Naive thymus-derived CD4-positive, alpha-beta T cell (primary cell): ENCODE results near the gene BIRC6. TPM values are rescaled to one million over a fixed set of nuclear protein-coding genes. Genes with fewer than 3 reads are reported as not detected.

Experiments
- ATAC-seq: fragments of 150-1000 bp; cut with Tn5 transposase; 2 replicates; pipeline ENCODE4 v1.10.0; 2021; ENCODE audit warnings: mild to moderate bottlenecking, moderate library complexity
- CTCF ChIA-PET: fragments of 350-600 bp; sonication (Branson Sonifier 250); formaldehyde crosslinking; loops from one replicate; lab custom pipeline; 2021; ENCODE audit warnings: antibody characterized with exemption; lab: Charles Lee
- POLR2A ChIA-PET: fragments of 350-600 bp; sonication (Branson Sonifier 250); formaldehyde crosslinking; loops from one replicate; lab custom pipeline; 2021; ENCODE audit warnings: antibody characterized with exemption, inconsistent platforms; lab: Charles Lee
- DNase-seq, 9 donors: peaks; one replicate each; pipeline versions ENCODE4 v3.0.0 to v3.0.0-alpha.2; 2020 to 2022; ENCODE audit warnings: mixed read lengths in 1 of 9
- H3K27ac ChIP-seq: one replicate; pipeline ENCODE4 v1.7.0; 2013; ENCODE audit warnings: mild to moderate bottlenecking, low read depth, low read length, moderate library complexity
- H3K27me3 ChIP-seq, 2 donors: one replicate each; pipeline ENCODE4 v1.7.0; 2013; ENCODE audit warnings: low read length in 2 of 2, mild to moderate bottlenecking in 2 of 2, moderate library complexity in 2 of 2; ENCODE audit not compliant: control insufficient read depth in 2 of 2, insufficient read depth in 2 of 2
- H3K36me3 ChIP-seq, 3 experiments: 1 replicate in 2 of 3; 2 replicates in 1 of 3; pipeline ENCODE4 v1.7.0; 2013; ENCODE audit warnings: low read length in 3 of 3, mild to moderate bottlenecking in 3 of 3, moderate library complexity in 1 of 3; ENCODE audit not compliant: insufficient read depth in 3 of 3, control insufficient read depth in 2 of 3
- H3K4me1 ChIP-seq, 2 donors: one replicate each; pipeline ENCODE4 v1.7.0; 2013; ENCODE audit warnings: low read length in 2 of 2, mild to moderate bottlenecking in 2 of 2, moderate library complexity in 1 of 2; ENCODE audit not compliant: control insufficient read depth in 2 of 2, insufficient read depth in 2 of 2
- H3K4me3 ChIP-seq: 2 replicates; pipeline ENCODE4 v1.7.0; 2013; ENCODE audit warnings: mild to moderate bottlenecking, low read length
- H3K9me3 ChIP-seq, 3 experiments: 1 replicate in 2 of 3; 2 replicates in 1 of 3; pipeline ENCODE4 v1.7.0; 2013; ENCODE audit warnings: low read length in 3 of 3; ENCODE audit not compliant: control insufficient read depth in 2 of 3
- H3K27ac Mint-ChIP-seq, 9 donors: one replicate each; pipeline ENCODE4 v1.8.0; 2020 to 2022; ENCODE audit warnings: mixed read lengths in 9 of 9, mild to moderate bottlenecking in 8 of 9, moderate library complexity in 5 of 9, inconsistent platforms in 2 of 9
- H3K27me3 Mint-ChIP-seq, 5 donors: one replicate each; pipeline ENCODE4 v1.8.0; 2021 to 2022; ENCODE audit warnings: mixed read lengths in 5 of 5, mild to moderate bottlenecking in 1 of 5
- H3K36me3 Mint-ChIP-seq, 5 donors: one replicate each; pipeline ENCODE4 v1.8.0; 2020 to 2022; ENCODE audit warnings: mixed read lengths in 5 of 5, mild to moderate bottlenecking in 3 of 5, inconsistent platforms in 1 of 5
- H3K4me1 Mint-ChIP-seq, 7 donors: one replicate each; pipeline ENCODE4 v1.8.0; 2020 to 2022; ENCODE audit warnings: mixed read lengths in 7 of 7, mild to moderate bottlenecking in 3 of 7, inconsistent platforms in 1 of 7
- H3K4me3 Mint-ChIP-seq, 10 donors: one replicate each; pipeline ENCODE4 v1.8.0; 2020 to 2022; ENCODE audit warnings: mild to moderate bottlenecking in 10 of 10, mixed read lengths in 10 of 10, moderate library complexity in 6 of 10, inconsistent platforms in 2 of 10
- H3K9me3 Mint-ChIP-seq, 11 donors: one replicate each; pipeline ENCODE4 v1.8.0; 2020 to 2022; ENCODE audit warnings: mixed read lengths in 11 of 11, mild to moderate bottlenecking in 4 of 11, inconsistent platforms in 1 of 11, moderate library complexity in 1 of 11
- intact Hi-C, 2 donors: fragments of 100-400 bp; cut with micrococcal nuclease; formaldehyde crosslinking; loops; one replicate each; pipeline ENCODE4 v1.15.1; 2023
- microRNA-seq: library from miRNA; unstranded; fragments of <30 nt; microRNA quantifications from one replicate; pipeline ENCODE4 v1.2.0, GENCODE V29; 2022; ENCODE audit warnings: borderline microRNAs expressed
- polyA plus RNA-seq, 2 donors: library from polyadenylated mRNA; unstranded; fragments of 300-500 nt; fragmentation: Illumina TruSeq; gene quantifications; one replicate each; pipeline ENCODE4 v1.2.3, GENCODE V29; 2021
- total RNA-seq, 6 experiments: library from RNA in 5 of 6; stranded (reverse) in 5 of 6; gene quantifications; 1 replicate in 5 of 6; 2 replicates in 1 of 6; pipeline ENCODE4 v1.2.3 and lab custom pipeline; 2021 to 2026

The BIRC6 gene
- total and polyA plus RNA-seq, 7 experiments from 2014 or later = 21.8 to 159 (median 135) TPM

GRCh38 chr2:32668254-32668653, 311.4 kb downstream of the BIRC6 start:
- H3K27me3 Mint-ChIP-seq = no peaks in the 10 kb centered on the region
- no peaks in the 10 kb centered on the region for H3K9me3 Mint-ChIP-seq
- no peaks in the 10 kb centered on the region for H3K9me3 ChIP-seq
- H3K4me3 ChIP-seq = no peak overlapping the region
- peaks cover 0 to 60% (median 38%) of the 10 kb centered on the region in 5 donors for H3K36me3 Mint-ChIP-seq
- no peak overlapping the region for H3K27ac Mint-ChIP-seq
- no peak for ATAC-seq
- DNase-seq = no peak
- no peaks in the 10 kb centered on the region for H3K27me3 ChIP-seq
- no peak overlapping the region for H3K27ac ChIP-seq
- ChIA-PET POLR2A (interaction anchor here (0.6 kb wide), 1 partner anchor 47 kb away, joined by 3 read pairs; no protein-coding TSS in a partner anchor), CTCF (no interaction called here)
- no peaks in the 10 kb centered on the region for H3K4me1 ChIP-seq
- intact Hi-C loops = no loop called here
- peaks cover 0 to 9% (median 0%) of the 10 kb centered on the region in 3 experiments for H3K36me3 ChIP-seq
- peaks cover 0 to 1% (median 0%) of the 10 kb centered on the region in 7 donors for H3K4me1 Mint-ChIP-seq
- H3K4me3 Mint-ChIP-seq = no peak overlapping the region

Small RNA genes lying within 50 kb of the gene (microRNA-seq; reads per million reads assigned to microRNA genes)
- gene MIR4765 = not detected
- gene MIR558 = not detected

Other genes starting within 250 kb of the BIRC6 start
- 10 to 100 TPM; 11.8 to 27.5 (median 17.3) TPM for gene SLC30A6, start 191.2 kb upstream of the BIRC6 start, total RNA-seq
- 1 to 10 TPM; 8.1 TPM for gene SLC30A6, start 191.2 kb upstream of the BIRC6 start, polyA plus RNA-seq
- gene NLRC4, start 92.1 kb upstream of the BIRC6 start, total RNA-seq = 1 to 10 TPM in 1 of 5 experiments, under 1 TPM in 3, not detected in 1; 0.27 to 6.3 (median 0.50) TPM
- gene NLRC4, start 92.1 kb upstream of the BIRC6 start, polyA plus RNA-seq = not detected
- 10 to 100 TPM; 21.0 to 43.5 (median 30.5) TPM for gene YIPF4, start 79.1 kb upstream of the BIRC6 start, total RNA-seq
- 10 to 100 TPM in 1 of 2 donors, 1 to 10 TPM in 1; 7.8 to 13.6 TPM for gene YIPF4, start 79.1 kb upstream of the BIRC6 start, polyA plus RNA-seq